Stimulated activated effector memory CD8-positive, alpha-beta T cell treated with anti-CD3 and anti-CD28 coated beads, Interleukin-12 subunit alpha, Interleukin-12 subunit beta, amount 100 ng/mL, for 72 hours (primary cell): Measurements from ENCODE around the gene NFIA.
"Not testable (repeated sequence)": the region's sequence is repeated elsewhere in the genome, so short reads cannot be mapped to it uniquely, and the experiment has no call there.

Experiments used
- ATAC-seq: fragments of 150-1000 bp; cut with Tn5 transposase; 2 replicates; pipeline ENCODE4 v1.10.0; 2021
- DNase-seq, 2 donors: peaks; one replicate each; pipeline ENCODE4 v3.0.0; 2021 to 2022; ENCODE audit warnings: low spot score in 2 of 2
- H3K27ac Mint-ChIP-seq: one replicate; pipeline ENCODE4 v1.8.0; 2022; ENCODE audit warnings: mild to moderate bottlenecking, mixed read lengths
- H3K36me3 Mint-ChIP-seq: one replicate; pipeline ENCODE4 v1.8.0; 2022; ENCODE audit warnings: mild to moderate bottlenecking, mixed read lengths
- H3K4me1 Mint-ChIP-seq: one replicate; pipeline ENCODE4 v1.8.0; 2022; ENCODE audit warnings: mixed read lengths
- H3K4me3 Mint-ChIP-seq: one replicate; pipeline ENCODE4 v1.8.0; 2022; ENCODE audit warnings: mild to moderate bottlenecking, mixed read lengths
- H3K9me3 Mint-ChIP-seq: one replicate; pipeline ENCODE4 v1.8.0; 2022; ENCODE audit warnings: mixed read lengths

Gene NFIA

DNA sequence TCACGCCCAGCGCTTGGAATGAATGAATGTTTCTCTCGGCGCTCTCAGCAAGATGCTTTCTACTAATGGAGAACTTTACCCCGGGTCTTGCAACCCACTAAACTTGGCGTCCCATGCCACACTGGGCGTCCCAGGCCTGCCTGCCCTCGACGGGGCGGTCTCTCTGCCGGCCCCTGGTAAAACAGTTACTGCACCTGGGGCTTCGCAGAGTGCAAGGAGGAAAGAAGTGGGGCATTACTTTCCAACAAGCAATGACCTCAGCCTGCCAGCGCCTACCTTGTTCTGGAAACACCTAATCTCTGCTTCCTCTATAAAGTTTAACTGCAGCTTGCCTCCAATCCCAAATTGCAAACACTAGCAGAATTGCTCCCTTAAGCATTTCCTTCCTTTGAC, 27.8 kb upstream of the NFIA start:
- no peak overlapping the region for H3K27ac Mint-ChIP-seq
- ATAC-seq = no peak
- H3K9me3 Mint-ChIP-seq = no peaks in the 10 kb centered on the region
- no peak for DNase-seq
- peaks cover 33% of the 10 kb centered on the region for H3K4me1 Mint-ChIP-seq
- peak overlapping the region; percentile 83 for H3K4me3 Mint-ChIP-seq
- H3K36me3 Mint-ChIP-seq = peaks cover 8% of the 10 kb centered on the region

DNA sequence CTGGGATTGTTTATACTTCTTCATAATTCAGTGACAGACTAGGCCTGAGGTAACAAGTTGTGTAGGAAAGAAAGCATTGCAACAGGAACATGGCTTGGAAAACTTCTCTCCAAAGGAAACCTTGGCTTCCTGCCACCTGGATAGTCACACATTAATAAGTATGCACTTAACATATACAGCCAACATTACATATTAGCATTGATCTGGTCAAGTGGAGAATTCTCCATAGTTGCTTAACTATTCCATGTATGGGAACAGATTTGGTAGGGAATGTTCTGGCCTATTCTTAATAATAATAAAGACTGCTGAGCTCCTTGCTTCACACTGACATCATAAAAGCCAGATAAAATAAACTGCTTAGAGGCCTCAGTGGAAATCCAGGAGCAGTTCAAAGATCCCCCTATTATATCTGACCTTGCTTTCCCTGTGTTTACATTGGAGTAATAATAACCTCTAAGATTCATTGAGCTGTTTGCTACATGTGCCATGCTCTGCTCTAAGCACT, 27.2 kb upstream of the NFIA start:
- DNase-seq = no peak
- peaks cover 8% of the 10 kb centered on the region for H3K36me3 Mint-ChIP-seq
- H3K27ac Mint-ChIP-seq = no peak overlapping the region
- H3K4me1 Mint-ChIP-seq = peaks cover 33% of the 10 kb centered on the region
- no peaks in the 10 kb centered on the region for H3K9me3 Mint-ChIP-seq
- H3K4me3 Mint-ChIP-seq = no peak overlapping the region
- no peak for ATAC-seq

GRCh38 chr1:61056196-61056572, 26.2 kb upstream of the NFIA start:
- H3K9me3 Mint-ChIP-seq = no peaks in the 10 kb centered on the region
- peaks cover 8% of the 10 kb centered on the region for H3K36me3 Mint-ChIP-seq
- H3K27ac Mint-ChIP-seq = no peak overlapping the region
- H3K4me1 Mint-ChIP-seq = peaks cover 30% of the 10 kb centered on the region
- H3K4me3 Mint-ChIP-seq = peak overlapping the region; percentile 78
- DNase-seq (no peak), ATAC-seq (no peak)

DNA sequence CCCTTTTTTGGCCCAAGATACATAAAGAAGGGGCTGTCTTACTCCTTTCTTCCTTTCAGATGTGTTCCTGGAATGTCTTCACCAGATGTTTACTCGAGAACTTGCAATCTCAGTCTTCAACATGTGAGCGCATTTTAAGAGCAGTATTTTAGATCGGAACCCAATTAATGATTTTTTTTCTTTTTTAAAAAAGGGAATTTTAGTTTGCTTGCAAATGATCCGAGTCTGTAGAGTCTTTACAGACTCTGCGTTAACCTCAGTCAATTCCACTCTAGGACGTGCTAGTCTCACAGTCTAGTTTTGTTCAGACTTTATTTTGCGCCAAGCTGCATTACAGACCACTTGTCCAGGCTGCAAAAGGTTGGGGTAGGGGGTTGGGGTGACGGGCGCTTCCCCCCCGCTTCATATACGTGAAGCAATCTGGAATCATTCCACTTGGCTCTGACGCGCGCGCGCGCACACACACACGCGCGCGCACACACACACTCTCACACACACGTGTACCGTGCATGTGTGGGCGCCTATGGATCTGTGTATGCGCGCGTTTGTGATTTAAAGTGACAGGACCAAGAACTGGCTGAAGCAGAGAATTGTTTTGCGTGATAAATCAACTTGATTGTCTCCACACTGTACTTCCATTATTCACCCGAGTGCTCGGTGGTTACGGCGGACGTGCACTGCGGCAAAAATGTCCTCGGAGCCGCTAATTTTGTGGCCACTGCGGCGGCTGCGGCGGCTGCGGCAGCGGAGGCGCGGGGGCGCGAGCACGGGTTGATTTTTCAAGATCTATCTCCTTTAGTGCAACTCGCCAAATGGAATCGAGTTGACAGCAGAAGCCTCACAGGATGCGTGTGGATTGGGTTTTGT, 25.6 kb upstream of the NFIA start:
- peak in 1 of 2 donors; percentile 9 for DNase-seq
- Mint-ChIP-seq H3K4me3 (peak overlapping the region; percentile 78), H3K9me3 (no peaks in the 10 kb centered on the region), H3K27ac (peak overlapping the region; percentile 73), H3K36me3 (peaks cover 8% of the 10 kb centered on the region), H3K4me1 (peaks cover 25% of the 10 kb centered on the region)
- peak; percentile 67 for ATAC-seq

DNA sequence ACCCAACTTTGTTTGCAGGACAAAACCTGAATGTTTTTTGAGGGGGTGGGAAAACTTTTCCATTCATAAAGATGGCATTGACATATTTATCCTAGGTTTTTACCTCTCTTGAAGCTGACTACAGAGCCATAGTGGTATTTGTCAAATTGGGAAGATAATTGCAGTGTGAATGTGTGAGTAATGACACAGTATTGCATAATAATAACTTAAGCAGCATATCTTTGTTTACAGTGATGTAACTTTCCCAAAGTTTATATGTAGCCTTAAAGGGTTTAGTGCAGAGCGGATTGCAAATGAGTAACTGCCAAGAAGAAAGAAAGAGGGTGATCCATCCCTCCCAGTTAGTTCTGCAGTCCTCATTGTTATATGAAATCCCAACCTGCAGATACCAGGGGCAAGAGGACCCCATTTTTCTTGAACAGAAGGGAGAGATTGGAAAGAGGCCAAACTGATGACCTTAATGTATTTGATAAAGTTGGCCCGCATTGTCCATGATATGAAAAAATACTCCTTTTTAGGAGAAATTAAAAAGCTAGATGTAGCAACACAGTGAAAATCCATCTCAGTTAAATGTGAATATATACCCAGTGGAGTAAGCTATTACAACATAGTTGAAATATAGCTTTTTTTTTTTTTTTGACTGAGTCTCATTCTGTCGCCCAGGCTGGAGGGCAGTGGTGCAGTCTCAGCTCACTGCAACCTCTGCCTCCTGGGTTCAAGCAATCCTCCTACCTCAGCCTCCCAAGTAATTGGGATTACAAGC, 23.7 kb upstream of the NFIA start:
- H3K36me3 Mint-ChIP-seq = peaks cover 8% of the 10 kb centered on the region
- no peak for DNase-seq
- peaks cover 7% of the 10 kb centered on the region for H3K4me1 Mint-ChIP-seq
- no peak overlapping the region for H3K4me3 Mint-ChIP-seq
- ATAC-seq = no peak
- no peak overlapping the region for H3K27ac Mint-ChIP-seq
- no peaks in the 10 kb centered on the region for H3K9me3 Mint-ChIP-seq

DNA sequence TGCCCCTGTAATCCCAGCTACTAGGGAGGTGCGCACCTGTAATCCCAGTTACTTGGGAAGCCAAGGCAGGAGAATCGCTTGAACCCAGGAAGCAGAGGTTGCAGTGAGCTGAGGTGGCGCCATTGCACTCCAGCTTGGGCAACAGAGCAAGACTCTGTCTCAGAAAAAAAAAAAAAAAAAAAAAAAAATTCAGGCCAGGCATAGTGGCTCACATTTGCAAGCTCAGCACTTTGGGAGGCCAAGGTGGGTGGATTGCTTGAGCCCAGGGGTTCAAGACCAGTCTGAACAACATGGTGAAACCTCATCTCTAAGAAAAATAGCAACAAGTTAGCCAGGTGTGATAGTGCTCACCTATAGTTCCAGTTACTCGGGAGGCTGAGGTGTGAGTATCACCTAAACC, 20.8 kb upstream of the NFIA start:
- not testable (repeated sequence) for H3K4me1 Mint-ChIP-seq, H3K4me3 Mint-ChIP-seq, H3K27ac Mint-ChIP-seq, DNase-seq, H3K9me3 Mint-ChIP-seq, H3K36me3 Mint-ChIP-seq, ATAC-seq

DNA sequence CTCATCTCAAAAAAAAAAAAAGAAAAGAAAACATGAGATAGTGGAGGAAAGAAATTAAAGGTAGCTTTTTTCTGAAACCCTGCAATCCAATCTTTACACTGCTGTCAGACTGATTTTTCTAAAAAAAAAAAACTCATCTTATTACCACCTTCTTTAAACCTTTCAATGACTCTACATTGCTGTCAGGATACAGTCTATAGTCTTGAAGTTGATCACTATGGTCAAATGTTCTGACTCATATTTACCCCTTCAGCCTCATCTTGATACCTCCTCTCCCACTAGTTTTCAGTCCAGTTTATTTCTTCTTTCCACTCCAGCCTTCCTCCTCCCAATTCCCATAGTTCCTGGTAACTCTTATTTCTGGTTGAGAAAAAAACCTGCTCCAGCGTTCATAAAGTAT, 17.7 kb upstream of the NFIA start:
- H3K9me3 Mint-ChIP-seq = no peaks in the 10 kb centered on the region
- no peaks in the 10 kb centered on the region for H3K36me3 Mint-ChIP-seq
- DNase-seq = no peak
- ATAC-seq = peak; percentile 69
- no peaks in the 10 kb centered on the region for H3K4me1 Mint-ChIP-seq
- no peak overlapping the region for H3K27ac Mint-ChIP-seq
- no peak overlapping the region for H3K4me3 Mint-ChIP-seq

- no peaks in the 10 kb centered on the region for H3K36me3 Mint-ChIP-seq
- no peaks in the 10 kb centered on the region for H3K4me1 Mint-ChIP-seq
- no peak for ATAC-seq
- H3K27ac Mint-ChIP-seq = no peak overlapping the region
- DNase-seq = no peak
- no peak overlapping the region for H3K4me3 Mint-ChIP-seq
- no peaks in the 10 kb centered on the region for H3K9me3 Mint-ChIP-seq
Measured at GRCh38 chr1:61067446-61068019, 14.8 kb upstream of the NFIA start.

DNA sequence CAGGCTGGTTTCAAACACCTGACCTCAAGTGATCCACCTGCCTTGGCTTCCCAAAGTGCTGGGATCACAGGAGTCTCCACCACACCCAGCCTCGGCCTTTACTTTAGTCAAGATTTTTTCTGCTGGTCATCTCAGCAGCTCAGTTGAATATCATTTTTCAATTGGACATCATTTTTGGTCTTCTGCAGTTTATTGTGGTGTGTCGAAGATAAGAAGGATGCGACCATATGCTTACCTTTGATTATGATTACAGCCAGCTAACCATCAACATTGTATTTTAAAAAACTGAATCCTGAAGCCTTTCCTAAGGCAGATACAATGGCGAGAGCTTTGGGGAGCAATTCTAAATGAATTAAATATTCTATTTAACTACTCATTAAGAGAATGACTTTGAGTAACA, 12.3 kb upstream of the NFIA start:
- Mint-ChIP-seq H3K27ac (no peak overlapping the region), H3K4me1 (no peaks in the 10 kb centered on the region), H3K36me3 (no peaks in the 10 kb centered on the region), H3K9me3 (no peaks in the 10 kb centered on the region), H3K4me3 (no peak overlapping the region)
- DNase-seq (no peak), ATAC-seq (no peak)

DNA sequence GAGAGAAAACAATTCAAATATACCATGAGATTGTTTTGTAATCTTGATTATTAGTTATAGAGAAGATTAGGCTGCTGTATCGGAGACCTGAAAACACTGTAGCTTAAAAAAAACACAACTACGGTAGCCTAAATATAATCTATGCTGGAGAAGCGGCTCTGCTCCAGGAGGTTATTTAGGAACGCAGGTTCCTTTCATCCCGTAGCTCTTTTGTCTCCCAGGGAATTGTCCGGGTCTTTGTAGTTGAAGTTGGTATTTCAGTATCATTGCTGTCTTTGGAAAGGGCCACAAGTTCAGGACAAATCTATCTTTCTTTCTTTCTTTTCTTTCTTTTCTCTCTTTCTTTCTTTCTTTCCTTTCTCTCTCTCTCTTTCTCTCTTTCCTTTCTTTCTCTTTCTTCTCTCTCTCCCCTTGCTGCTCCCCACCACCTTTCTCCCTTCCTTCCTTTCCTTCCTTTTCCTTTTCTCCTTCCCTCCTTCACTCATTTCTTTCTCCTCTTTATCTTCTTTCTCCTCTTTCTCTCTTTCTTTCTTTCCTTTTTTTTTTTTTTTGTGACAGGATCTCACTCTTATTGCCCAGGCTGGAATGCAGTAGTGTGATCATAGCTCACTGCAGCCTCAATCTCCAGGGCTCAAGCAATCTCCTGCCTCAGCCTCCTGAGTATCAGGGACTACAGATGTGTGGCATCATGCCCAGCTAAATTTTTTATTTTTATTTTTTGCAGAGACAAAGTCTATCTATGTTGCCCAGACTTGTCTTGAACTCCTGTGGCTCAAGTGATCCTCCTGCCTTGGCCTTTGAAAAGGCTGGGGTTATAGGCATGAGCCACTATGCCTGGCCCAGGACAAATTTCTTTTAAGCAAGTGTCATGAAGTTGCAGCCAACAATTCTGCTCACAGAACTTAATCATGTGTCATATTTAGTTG, 10.9 kb upstream of the NFIA start:
- DNase-seq = no peak
- no peaks in the 10 kb centered on the region for H3K9me3 Mint-ChIP-seq
- ATAC-seq = no peak
- no peak overlapping the region for H3K27ac Mint-ChIP-seq
- no peaks in the 10 kb centered on the region for H3K36me3 Mint-ChIP-seq
- H3K4me3 Mint-ChIP-seq = no peak overlapping the region
- H3K4me1 Mint-ChIP-seq = peaks cover 2% of the 10 kb centered on the region

GRCh38 chr1:61073871-61074270, 8.5 kb upstream of the NFIA start:
- DNase-seq (no peak), ATAC-seq (no peak)
- peaks cover 22% of the 10 kb centered on the region for H3K4me1 Mint-ChIP-seq
- no peak overlapping the region for H3K27ac Mint-ChIP-seq
- H3K36me3 Mint-ChIP-seq = peaks cover 14% of the 10 kb centered on the region
- no peak overlapping the region for H3K4me3 Mint-ChIP-seq
- H3K9me3 Mint-ChIP-seq = no peaks in the 10 kb centered on the region

- Mint-ChIP-seq H3K4me3 (peak overlapping the region; percentile 91), H3K36me3 (peaks cover 14% of the 10 kb centered on the region), H3K4me1 (peaks cover 40% of the 10 kb centered on the region)
- not testable (repeated sequence) for ATAC-seq, DNase-seq, H3K27ac Mint-ChIP-seq, H3K9me3 Mint-ChIP-seq
Measured at GRCh38 chr1:61075833-61076232, 6.5 kb upstream of the NFIA start.

DNA sequence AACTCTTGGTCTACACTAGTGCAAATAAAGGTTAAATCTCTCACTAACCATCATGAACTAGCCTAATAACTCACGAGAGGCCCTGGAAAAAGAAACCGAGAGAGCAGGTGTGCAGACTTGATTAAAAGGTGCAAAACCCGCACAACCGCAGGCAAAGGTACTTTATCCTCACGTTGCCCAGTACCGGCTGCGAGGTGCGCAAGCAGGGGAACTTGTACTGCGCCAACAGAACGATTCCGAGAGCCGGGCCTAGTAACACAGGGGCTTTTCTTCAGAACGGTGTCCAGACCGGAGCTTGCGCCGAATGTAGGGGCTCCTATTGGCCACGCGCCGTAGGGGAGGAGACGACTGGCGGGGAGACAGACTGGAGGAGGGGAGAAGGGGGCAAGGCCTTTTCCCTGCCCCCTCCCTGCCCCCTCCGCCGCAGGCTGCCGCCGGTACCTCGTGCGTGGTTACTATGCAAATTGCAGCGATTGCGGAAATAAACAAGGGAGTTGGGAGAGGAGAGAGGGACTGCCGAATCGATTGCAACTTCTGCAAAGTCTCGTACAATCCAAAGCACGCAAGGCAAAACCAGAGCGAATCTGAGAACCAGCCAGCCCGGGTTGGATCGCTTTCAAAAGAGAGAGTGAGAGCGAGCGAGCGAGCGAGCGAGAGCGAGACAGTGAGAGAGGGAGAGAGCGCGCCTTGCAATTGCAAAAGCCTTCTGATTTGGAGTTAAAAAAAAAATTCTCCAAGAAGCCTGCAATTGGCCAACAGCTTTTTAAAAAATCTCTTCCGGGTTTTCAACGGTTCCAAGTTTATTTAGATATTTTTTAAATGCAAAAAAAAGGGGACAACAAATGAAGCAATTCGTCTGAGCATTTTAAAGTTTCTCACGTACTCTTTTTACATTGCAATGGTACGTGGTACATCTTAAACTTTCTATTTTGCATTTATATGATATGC, 5.4 kb upstream of the NFIA start:
- H3K9me3 Mint-ChIP-seq = no peaks in the 10 kb centered on the region
- DNase-seq = peak; percentile 58 to 93
- peak; percentile 86 for ATAC-seq
- H3K4me1 Mint-ChIP-seq = peaks cover 51% of the 10 kb centered on the region
- H3K27ac Mint-ChIP-seq = peak overlapping the region; percentile 92
- H3K4me3 Mint-ChIP-seq = peak overlapping the region; percentile 91
- peaks cover 14% of the 10 kb centered on the region for H3K36me3 Mint-ChIP-seq
